HG02884 (cell line): ENCODE results near the gene UBAC1.
"Not testable (repeated sequence)": the region's sequence is repeated elsewhere in the genome, so short reads cannot be mapped to it uniquely, and the experiment has no call there.

Experiments
- ATAC-seq: cut with Tn5 transposase; IDR thresholded peaks from one replicate; pipeline ENCODE4 v1.9.1; 2021; ENCODE audit warnings: mild to moderate bottlenecking, moderate library complexity; ENCODE audit not compliant: unreplicated experiment

UBAC1 gene

GRCh38 chr9:135979547-135980166, 18.5 kb upstream of the UBAC1 start:
- no peak for ATAC-seq

- no peak for ATAC-seq
Measured at GRCh38 chr9:135978642-135979546, 17.7 kb upstream of the UBAC1 start.

DNA sequence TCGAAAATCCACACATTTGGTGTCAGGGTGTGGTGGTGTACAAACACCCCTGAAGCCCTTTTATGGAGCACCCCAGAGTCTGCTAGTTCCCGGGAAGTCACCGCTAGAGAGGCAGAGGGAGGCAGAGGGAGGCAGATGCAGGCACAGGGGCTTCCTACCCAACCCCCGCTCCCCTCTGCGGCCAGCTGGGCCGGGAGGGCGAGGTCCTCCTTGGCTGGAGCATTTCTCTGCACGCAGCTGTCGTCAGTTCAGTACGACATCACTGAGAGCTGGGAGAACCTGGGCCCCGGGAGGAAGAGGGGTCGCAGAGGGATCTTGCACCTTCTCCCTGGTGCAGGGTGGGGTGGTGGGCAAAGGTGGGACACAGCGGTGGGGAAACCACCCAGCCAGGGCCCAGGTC, 15.8 kb upstream of the UBAC1 start:
- ATAC-seq = no peak

- no peak for ATAC-seq
Measured at GRCh38 chr9:135976531-135976930, 15.4 kb upstream of the UBAC1 start.

- ATAC-seq = no peak
Measured at GRCh38 chr9:135975834-135976233, 14.7 kb upstream of the UBAC1 start.

- no peak for ATAC-seq
Measured at GRCh38 chr9:135974220-135974573, 13.0 kb upstream of the UBAC1 start.

- no peak for ATAC-seq
Measured at GRCh38 chr9:135973277-135974219, 12.4 kb upstream of the UBAC1 start.

- no peak for ATAC-seq
Measured at GRCh38 chr9:135971892-135972291, 10.7 kb upstream of the UBAC1 start.

DNA sequence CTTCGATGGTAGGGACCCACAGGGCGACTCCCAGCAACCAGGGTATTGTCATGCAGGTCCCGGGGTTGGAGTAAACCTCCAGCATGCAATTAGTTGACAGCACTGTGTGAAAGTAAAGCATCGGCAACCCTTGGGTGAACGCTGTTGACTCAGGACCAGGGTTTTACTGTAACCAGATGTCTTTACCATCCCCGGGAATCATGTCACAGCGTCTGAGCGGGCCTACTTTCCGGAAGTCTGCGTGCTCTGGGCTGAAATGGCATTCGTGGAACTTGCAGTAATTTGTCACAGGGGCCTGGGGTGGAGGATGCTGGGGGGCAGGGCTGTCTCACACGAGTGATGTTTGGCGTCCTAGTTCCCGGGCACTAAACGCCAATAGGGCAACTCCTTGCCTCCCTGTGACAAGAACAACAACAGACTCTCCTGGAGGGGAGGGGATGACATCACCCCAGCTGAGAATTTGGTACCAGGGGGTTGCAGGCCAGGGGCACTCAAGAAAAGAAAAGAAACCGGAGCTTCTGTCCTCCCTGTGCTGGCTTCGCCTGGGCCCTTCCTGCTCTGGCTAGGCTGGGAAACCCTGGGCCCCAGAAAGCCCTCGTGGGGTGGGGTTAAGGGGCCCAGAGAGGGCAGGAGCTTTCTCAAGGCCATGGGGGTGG, 10.1 kb upstream of the UBAC1 start:
- ATAC-seq = no peak

- ATAC-seq = no peak
Measured at GRCh38 chr9:135970128-135970815, 9.1 kb upstream of the UBAC1 start.

DNA sequence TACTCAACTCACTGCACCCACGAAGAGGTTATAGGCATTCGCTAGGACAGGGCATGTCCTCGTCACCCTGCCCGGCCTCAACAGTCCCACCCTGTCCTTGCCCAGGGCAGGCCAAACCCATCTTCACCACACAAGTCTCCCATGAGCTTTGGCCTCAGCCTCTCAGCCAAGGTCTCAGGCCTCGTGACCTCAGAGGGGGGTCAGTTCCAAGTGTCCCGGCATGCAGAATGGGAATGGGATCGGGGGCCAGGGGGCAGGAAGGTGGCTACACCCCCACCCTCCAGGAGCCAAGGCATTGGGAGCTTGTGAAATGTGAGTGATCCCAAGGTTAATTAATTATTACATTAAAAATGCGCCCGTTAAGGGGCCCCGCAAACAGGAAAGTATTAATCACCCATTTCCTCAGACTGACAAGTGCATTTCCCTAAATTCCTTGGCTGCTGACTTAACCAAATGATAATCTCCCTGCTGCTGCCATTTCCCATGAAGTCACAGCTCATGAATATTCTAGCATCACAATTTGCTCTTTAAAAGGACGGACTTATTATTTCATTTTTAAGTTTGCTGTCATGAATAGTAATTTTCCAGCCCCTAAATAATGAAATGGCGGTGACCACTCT, 8.0 kb upstream of the UBAC1 start:
- no peak for ATAC-seq

DNA sequence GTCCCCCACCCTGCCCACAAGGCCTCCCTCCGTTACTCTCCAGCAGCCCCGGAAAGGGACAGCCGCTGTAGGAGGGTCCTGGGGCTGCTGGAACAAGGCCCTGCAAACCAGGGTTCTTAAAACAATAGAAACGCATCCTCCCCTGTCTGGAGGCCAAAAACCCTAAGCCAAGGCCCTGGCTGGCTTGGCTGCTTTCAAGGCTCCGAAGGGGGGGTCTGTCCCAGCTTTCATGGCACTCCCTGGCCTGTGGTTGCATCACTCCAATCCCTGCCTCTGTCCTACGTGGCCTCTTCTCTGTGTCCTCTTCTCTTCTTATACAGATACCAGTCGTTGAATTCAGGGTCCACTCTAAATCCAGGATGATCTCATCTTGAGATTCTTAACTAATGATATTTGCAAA, 7.4 kb upstream of the UBAC1 start:
- no peak for ATAC-seq

- no peak for ATAC-seq
Measured at GRCh38 chr9:135968083-135968476, 6.9 kb upstream of the UBAC1 start.

DNA sequence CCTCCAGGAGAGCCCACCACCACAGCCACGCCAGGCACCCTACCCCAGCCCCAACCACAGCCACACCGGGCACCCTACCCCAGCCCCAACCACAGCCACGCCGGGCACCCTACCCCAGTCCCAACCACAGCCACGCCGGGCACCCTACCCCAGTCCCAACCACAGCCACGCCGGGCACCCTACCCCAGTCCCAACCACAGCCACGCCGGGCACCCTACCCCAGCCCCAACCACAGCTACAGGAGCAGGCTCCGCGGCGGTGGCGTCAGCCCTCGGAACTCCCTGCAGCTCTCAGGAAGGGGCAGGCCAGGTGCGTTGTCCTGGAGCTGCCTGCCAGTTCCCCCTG, 5.7 kb upstream of the UBAC1 start:
- not testable (repeated sequence) for ATAC-seq

GRCh38 chr9:135965124-135965756, 4.1 kb upstream of the UBAC1 start:
- ATAC-seq = no peak

DNA sequence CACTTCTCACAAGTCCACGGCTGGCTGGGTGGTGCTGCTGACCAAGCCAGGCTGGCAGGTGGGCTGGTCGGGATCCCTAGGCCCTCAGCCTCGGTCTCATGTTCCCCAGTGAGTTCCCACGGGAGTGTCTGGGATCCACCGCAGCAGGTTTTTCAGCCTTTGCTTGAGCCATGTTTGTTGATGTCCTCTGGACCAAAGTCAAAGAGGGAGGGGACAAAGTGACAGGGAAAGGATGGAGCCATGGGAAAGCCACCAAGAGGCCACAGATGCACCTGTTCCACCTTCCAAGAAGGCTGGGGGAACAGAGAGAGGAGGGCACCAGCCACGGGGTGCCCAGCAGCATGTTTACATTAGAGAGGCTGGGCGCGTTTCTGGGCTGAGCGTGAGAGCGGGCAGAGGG, 2.8 kb upstream of the UBAC1 start:
- no peak for ATAC-seq

GRCh38 chr9:135963338-135963737, 2.2 kb upstream of the UBAC1 start:
- no peak for ATAC-seq

DNA sequence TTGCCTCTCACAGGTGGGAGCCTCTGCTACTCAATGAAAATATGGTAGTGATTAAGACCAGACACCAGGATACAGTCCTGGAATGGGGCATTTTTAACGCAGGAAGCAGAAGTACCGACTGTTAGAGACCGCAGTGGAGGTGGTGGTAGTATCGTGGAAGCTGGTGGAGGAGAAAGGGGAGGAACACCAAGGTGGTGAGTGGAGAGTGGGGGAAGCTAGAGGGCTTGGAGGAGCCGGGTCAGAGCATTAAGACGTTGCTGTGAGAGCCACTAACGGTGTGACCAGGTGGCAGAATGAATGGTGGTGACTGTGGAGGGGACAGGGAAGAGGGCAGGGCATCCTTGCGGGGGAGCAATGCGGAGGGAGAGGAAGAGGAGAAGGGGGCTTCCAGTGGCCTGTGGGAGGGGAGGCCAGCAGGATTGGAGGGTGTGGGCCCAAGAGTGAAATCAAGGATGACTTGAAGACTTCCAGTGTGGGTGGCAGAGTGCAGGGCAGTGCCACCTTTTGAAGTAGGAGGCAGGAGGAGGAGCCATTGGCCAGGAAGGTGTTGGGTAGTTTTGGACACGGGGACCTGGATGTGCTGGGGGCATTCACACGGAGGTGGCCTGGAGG, 1.6 kb upstream of the UBAC1 start:
- ATAC-seq = no peak
